ENCODE data around the gene FBXO34. TPM values are rescaled to one million over a fixed set of nuclear protein-coding genes. Genes with fewer than 3 reads are reported as not detected.

The FBXO34 gene
- total RNA-seq, 1 experiment from 2014 or later, result 18.8 TPM

DNA sequence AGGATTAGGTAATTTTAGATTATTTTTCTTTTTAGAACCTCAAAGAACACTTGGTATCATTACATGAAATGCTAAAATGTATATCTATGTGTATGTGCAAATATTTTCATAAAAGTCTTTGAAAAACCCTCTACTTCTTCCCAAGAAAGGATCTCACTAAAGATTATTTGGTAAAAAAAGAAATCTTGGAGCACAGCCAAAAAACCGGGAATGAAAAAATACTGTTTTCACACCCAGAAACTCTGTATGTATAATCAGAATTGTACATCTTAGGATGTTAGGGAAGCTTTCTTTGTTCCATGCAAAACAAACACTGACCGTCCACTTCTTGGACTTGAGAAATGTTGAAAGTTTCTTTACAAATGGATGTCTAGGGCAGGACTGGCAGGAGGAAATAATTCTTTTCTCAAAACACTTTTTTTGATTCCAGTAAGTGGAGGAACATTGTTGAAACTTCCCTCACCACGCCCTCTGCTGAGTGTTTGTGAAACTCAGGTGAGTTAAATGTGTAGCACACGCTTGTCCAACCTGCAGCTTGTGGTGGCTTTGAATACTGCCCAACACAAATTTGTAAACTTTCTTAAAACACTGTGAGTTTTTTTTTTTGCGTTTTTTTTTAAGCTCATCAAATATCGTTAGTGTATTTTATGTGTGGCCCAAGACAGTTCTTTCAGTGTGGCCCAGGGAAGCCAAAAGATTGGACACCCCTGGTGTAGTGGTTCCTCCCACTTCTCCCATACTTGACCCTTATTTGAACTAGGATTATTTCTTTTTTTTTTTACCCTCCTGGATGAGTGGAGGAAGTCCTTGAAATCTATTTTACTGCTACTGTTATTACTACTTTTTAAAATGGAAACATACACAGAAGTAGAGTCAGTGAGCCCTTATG lies 26.6 kb downstream of the FBXO34 start:
- TF ChIP-seq SIN3A (IDR thresholded peaks at IDR 0.05; ENCODE audit: borderline replicate concordance, insufficient read depth, low read depth, low read length), result no peak
- TF ChIP-seq, protein P1, sequence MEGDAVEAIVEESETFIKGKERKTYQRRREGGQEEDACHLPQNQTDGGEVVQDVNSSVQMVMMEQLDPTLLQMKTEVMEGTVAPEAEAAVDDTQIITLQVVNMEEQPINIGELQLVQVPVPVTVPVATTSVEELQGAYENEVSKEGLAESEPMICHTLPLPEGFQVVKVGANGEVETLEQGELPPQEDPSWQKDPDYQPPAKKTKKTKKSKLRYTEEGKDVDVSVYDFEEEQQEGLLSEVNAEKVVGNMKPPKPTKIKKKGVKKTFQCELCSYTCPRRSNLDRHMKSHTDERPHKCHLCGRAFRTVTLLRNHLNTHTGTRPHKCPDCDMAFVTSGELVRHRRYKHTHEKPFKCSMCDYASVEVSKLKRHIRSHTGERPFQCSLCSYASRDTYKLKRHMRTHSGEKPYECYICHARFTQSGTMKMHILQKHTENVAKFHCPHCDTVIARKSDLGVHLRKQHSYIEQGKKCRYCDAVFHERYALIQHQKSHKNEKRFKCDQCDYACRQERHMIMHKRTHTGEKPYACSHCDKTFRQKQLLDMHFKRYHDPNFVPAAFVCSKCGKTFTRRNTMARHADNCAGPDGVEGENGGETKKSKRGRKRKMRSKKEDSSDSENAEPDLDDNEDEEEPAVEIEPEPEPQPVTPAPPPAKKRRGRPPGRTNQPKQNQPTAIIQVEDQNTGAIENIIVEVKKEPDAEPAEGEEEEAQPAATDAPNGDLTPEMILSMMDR (IDR thresholded peaks at IDR 0.05), result peak; percentile 5; the same call in 1 of the 2 replicates
- no peak overlapping the region for H3K27ac ChIP-seq (ENCODE audit: low read length)
- H3K36me3 ChIP-seq (ENCODE audit: control insufficient read depth, insufficient read depth, low read length), result no peaks in the 10 kb centered on the region
- H3K27me3 ChIP-seq (ENCODE audit: control insufficient read depth, insufficient read depth, low read length), result no peaks in the 10 kb centered on the region
- ATAC-seq, result no peak
- H3K4me3 ChIP-seq (ENCODE audit: low read depth in 2 of 2, low read length in 2 of 2), result no peak overlapping the region
- POLR2A ChIA-PET, result interaction anchor here (0.6 kb wide), 2 partner anchors 258 to 940 kb away, joined by 3 read pairs; no protein-coding TSS in a partner anchor
- in situ Hi-C loops (cut with HindIII; ENCODE audit: low pct_unique_long_range_greater_than_20kb, low sequenced_read_pairs) (no loop called here), intact Hi-C loops (cut with micrococcal nuclease; ENCODE audit: unreplicated experiment) (no loop called here)
- H3K9me3 ChIP-seq (ENCODE audit: control insufficient read depth, insufficient read depth, low read depth, low read length), result no peaks in the 10 kb centered on the region
- CTCF ChIA-PET, result no interaction called here
- H3K4me1 ChIP-seq (ENCODE audit: control insufficient read depth, insufficient read depth, low read length), result peaks cover 13% of the 10 kb centered on the region
- DNase-seq (ENCODE audit: low read depth, low spot score), result no peak
- BruUV-seq (replicated peaks), result no TSS peak

- ATAC-seq (no peak), DNase-seq (ENCODE audit: low read depth, low spot score) (no peak)
- Histone ChIP-seq H3K9me3 (ENCODE audit: control insufficient read depth, insufficient read depth, low read depth, low read length) (no peaks in the 10 kb centered on the region), H3K36me3 (ENCODE audit: control insufficient read depth, insufficient read depth, low read length) (no peaks in the 10 kb centered on the region), H3K27me3 (ENCODE audit: control insufficient read depth, insufficient read depth, low read length) (no peaks in the 10 kb centered on the region), H3K4me1 (ENCODE audit: control insufficient read depth, insufficient read depth, low read length) (peaks cover 15% of the 10 kb centered on the region), H3K27ac (ENCODE audit: low read length) (no peak overlapping the region), H3K4me3 (ENCODE audit: low read depth in 2 of 2, low read length in 2 of 2) (no peak overlapping the region)
- ChIA-PET CTCF (no interaction called here), POLR2A (interaction anchor here (0.6 kb wide), 2 partner anchors 258 to 940 kb away, joined by 3 read pairs; no protein-coding TSS in a partner anchor)
- BruUV-seq (replicated peaks), result no TSS peak
- TF ChIP-seq TCF7L2 (IDR thresholded peaks at IDR 0.05; ENCODE audit: low read depth, low read length) (no peak), POLR2AphosphoS5 (IDR thresholded peaks at IDR 0.05; ENCODE audit: low read depth, low read length) (no peak), SIN3A (IDR thresholded peaks at IDR 0.05; ENCODE audit: borderline replicate concordance, insufficient read depth, low read depth, low read length) (no peak)
- TF ChIP-seq, protein P1 (IDR thresholded peaks at IDR 0.05), result no peak
- TF ChIP-seq, protein P2, sequence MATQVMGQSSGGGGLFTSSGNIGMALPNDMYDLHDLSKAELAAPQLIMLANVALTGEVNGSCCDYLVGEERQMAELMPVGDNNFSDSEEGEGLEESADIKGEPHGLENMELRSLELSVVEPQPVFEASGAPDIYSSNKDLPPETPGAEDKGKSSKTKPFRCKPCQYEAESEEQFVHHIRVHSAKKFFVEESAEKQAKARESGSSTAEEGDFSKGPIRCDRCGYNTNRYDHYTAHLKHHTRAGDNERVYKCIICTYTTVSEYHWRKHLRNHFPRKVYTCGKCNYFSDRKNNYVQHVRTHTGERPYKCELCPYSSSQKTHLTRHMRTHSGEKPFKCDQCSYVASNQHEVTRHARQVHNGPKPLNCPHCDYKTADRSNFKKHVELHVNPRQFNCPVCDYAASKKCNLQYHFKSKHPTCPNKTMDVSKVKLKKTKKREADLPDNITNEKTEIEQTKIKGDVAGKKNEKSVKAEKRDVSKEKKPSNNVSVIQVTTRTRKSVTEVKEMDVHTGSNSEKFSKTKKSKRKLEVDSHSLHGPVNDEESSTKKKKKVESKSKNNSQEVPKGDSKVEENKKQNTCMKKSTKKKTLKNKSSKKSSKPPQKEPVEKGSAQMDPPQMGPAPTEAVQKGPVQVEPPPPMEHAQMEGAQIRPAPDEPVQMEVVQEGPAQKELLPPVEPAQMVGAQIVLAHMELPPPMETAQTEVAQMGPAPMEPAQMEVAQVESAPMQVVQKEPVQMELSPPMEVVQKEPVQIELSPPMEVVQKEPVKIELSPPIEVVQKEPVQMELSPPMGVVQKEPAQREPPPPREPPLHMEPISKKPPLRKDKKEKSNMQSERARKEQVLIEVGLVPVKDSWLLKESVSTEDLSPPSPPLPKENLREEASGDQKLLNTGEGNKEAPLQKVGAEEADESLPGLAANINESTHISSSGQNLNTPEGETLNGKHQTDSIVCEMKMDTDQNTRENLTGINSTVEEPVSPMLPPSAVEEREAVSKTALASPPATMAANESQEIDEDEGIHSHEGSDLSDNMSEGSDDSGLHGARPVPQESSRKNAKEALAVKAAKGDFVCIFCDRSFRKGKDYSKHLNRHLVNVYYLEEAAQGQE (IDR thresholded peaks at IDR 0.05; ENCODE audit: insufficient read depth in 1 of 2, low read depth in 2 of 2, low read length in 1 of 2), result no peak
- intact Hi-C loops (cut with micrococcal nuclease; ENCODE audit: unreplicated experiment) (no loop called here), in situ Hi-C loops (cut with HindIII; ENCODE audit: low pct_unique_long_range_greater_than_20kb, low sequenced_read_pairs) (no loop called here)
These were observed 27.2 kb downstream of the FBXO34 start for GRCh38 chr14:55298500-55298822.

All from Panc1 (cell line).